Activated CD8-positive, alpha-beta memory T cell treated with anti-CD3 and anti-CD28 coated beads, Interleukin-2, amount 50 U/mL, for 4 hours (primary cell): ENCODE results near the gene VCAN.

ENCODE experiments used
- DNase-seq: peaks from one replicate; pipeline ENCODE4 v3.0.0-alpha.2; 2020

Gene VCAN

GRCh38 chr5:83540105-83540504 is 68.6 kb downstream of the VCAN start:
- DNase-seq, result no peak

GRCh38 chr5:83540783-83541182 is 69.2 kb downstream of the VCAN start:
- no peak for DNase-seq

- no peak for DNase-seq
Measured at GRCh38 chr5:83542839-83543238, 71.3 kb downstream of the VCAN start.

DNA sequence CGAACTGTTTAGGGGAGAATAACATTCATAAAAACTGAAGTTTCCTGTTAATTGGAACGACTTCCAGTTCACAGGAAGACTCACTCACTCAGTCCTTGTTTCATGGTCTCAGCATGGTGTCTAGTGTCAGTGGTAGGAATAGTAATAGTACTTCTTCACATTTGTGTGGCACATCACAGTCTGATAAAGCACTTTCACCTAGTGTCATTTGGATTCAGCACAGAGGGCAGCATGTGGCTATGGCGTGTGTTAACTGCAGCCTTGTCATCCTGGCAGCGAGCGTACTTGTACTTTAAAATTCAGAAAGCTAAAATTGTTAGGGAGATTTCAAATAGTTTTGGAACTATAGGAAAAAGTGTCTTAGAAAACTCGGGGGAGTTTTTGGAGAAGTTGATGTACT is 72.4 kb downstream of the VCAN start:
- DNase-seq, result no peak

- DNase-seq, result no peak
Measured at GRCh38 chr5:83547161-83547560, 75.6 kb downstream of the VCAN start.

DNA sequence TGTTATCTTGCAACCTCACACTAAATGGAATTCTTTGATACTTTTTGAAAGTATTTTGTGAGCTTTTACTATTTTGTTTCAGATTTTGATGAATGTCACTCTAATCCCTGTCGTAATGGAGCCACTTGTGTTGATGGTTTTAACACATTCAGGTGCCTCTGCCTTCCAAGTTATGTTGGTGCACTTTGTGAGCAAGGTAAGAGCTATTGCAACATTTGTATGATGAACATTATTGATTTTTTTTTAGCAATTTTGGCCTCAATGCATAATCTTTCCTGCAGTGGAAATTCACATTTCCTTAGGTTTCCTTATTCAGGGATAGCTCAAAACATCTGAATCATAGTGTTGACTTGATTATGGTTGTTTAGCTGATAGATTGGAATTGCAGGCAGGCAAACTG is 76.3 kb downstream of the VCAN start:
- no peak for DNase-seq

- no peak for DNase-seq
Measured at GRCh38 chr5:83548581-83548980, 77.0 kb downstream of the VCAN start.

DNA sequence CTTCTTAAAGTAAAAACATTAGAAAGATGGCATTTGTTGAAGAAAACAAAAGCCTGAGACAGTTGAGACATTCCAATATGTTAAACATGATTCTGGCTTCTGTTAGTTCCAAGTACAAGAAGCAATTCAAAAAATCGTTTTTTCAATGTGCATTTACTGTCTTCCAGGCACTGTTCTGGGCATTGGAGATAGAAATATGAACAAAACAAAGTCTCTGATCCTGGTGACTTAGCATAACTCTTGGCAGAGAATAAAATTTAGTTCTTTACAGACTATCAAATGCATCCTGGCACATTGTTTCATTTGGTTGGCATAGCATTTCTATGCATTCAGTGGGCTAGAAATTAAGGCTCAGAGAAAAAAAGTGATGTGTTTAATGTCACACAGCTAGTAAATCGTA is 77.5 kb downstream of the VCAN start:
- no peak for DNase-seq

DNA sequence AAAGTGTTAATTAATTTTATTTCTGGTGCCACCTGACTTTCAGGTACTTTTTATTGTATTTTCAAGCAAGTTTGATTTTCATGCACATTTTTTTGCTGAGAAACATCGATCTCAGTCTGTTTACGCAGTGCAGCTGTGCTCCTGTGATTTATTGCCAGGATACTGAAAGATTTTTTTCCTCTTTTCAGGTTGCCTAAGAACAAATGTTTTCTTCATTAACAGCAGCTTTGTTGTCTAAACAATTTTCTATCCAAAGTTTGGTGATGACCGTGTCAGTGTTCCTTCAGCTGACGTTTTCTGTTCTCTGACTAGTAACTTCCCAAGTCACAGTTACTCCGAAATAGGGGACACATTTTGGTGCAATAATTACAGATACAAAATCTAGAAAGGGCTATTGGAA is 78.1 kb downstream of the VCAN start:
- DNase-seq, result no peak

DNA sequence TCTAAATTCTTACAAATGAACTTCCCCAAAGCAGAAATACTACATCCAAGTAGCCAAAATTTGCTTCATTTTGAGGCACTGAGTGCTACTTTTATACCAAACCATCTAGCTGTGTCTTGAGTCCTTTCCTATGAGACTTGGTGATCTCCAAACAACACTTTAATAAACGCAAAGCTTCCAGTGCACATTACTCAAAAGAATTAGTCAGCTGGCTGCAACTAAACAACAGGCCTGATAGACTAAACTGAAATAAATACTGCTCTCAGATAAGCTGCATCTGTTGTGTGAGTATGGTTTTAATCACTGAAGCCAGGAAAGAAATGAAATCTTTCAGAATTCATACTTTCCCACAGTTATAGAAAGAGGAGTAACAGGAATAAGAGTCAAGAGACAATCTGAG is 80.3 kb downstream of the VCAN start:
- DNase-seq, result no peak

GRCh38 chr5:83552275-83552674 is 80.7 kb downstream of the VCAN start:
- DNase-seq, result no peak

- no peak for DNase-seq
Measured at GRCh38 chr5:83553000-83553486, 81.5 kb downstream of the VCAN start.

DNA sequence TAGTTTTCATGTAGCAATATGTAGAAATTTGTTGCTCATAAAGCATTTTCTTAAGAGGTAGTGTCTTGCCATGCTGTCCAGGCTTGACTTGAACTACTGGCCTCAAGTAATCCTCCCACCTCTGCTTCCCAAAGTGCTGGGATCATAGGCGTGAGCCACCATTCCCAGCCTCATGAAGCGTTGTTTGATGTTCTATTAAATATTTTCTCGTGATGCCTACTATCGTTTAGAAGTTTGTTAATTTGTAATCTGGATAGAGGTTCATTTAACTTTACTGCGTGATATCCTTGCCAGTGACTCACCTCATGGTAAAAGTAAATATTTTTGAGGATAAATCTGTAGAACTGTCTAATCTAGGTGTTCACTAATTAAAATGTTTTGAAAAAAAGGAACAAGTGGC is 82.6 kb downstream of the VCAN start:
- DNase-seq, result no peak

- DNase-seq, result no peak
Measured at GRCh38 chr5:83554686-83555085, 83.1 kb downstream of the VCAN start.

DNA sequence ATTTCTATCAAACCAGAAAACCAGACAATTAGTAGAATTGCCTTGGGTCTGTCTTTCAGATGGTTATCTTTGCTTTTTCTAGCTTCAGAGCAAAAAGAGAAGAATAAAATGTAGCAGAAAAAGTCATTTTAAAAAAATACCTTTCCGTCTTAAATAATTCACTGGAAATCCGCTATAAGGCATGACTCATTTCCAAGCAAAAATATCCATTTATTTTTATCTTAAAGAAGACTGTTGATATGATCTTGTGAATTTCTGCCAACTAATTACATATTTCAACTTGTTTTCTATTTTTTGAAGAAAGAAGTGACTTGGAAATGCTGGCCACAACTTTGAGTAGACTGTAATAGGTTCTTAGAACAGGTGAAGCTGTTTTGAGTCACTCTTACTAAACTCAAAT is 83.7 kb downstream of the VCAN start:
- DNase-seq, result no peak

DNA sequence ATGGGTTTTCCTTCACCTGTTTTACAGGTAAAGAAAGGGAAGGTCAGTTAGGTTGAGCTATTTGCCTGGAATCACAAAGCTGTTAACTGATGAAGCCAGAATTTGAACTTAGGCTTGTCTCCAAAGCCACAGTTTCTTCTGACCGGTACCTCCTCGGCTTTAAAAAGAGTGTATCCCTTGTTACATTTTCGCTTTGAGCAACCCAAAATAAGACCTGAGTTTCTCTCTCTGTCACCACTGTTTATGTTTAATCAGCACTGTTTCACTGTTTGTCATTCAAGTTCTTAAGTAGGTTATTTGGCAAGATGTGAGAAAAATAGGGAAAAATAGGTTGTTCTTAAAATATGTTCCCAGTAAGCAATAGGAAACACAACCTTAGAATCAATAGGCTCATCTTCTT is 84.6 kb downstream of the VCAN start:
- DNase-seq, result no peak

DNA sequence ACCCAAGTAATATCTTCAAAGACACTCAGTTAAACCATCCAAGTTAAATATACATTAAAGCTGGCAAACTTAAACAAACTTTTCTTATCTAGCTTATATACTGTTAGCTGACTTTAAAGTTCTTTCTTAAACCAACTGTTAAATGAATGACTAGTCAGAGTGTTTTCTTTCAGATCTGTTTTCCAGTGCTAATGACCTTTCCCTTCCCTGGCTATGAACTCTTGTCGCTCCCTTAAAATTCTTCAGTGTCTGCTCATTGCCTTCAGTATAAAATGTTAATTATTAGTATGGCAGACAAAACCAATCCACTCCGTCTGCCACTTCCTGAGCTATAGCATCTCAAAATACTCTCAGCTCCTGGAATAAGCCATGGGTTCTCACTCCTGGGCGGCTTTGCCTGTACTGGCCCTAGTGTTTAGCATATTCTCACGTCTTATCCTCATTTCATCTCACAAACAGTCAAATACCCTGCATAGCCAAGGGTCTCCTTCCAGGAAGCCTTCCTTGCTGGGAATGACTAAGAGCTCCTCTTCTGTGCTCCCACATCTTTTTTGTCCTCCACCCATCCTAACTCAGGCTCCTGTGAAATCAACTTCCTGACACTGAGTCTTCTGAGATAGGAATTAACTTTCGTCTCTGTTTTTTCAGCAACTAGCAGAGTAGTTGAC is 87.7 kb downstream of the VCAN start:
- no peak for DNase-seq

DNA sequence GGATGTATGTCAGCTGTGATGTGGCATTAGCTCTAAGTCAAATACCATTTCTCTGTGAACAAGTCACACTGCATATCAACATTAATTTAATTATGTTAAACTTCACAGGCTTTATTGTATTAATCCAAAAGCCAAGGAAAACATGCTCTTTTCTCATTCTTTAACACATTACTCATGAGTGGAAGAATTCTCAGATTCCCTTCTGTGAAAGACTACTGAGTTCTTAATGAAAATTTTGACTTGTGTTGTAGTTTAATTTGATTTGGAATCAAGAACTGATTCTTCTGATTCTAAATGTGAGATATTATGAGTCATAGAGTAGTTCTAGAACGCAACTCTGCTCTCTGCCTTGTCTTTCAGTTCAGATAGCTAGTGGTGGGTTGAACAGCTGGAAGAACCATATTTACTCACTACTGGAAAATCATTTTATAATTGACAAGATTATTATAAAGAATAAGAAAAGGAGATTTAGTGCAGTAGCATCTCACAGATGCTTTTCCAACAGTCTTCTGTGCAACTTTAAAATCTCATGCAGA is 90.6 kb downstream of the VCAN start:
- no peak for DNase-seq

DNA sequence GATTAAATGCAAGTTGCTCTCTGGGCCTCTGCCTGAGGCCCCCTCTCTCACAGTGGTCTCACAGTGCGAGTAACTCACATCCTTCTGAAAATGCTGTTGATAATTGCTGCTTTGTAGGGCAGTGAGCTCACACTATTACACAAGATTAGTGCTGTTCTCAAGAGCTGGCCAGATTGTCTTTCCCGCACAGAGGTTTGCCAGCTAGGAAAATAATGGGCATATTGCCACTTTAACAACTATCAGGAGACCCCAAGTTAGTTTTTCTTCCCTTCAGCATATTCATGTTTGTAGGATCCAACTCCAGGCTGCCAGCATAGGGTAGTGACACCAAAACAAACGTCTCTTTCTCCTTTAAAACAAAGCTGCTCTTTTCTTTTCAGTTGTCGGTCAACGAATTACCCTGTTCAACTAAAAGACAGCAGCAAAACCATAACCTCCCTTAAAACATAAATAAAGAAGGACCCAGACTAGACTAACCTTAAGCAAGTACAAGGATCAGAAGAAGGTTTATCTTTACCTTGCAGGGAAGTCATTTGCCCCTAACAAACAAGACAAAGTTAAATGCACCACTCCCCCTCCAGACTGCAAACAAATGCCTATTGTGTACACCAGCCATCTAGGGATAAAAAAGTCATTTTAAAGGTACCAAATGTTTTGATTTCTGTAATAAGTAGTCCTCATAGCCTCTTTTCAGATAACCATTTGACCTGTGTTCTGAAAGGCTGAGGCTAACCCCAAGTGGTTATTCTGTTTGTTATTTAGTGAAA is 91.4 kb downstream of the VCAN start:
- no peak for DNase-seq

DNA sequence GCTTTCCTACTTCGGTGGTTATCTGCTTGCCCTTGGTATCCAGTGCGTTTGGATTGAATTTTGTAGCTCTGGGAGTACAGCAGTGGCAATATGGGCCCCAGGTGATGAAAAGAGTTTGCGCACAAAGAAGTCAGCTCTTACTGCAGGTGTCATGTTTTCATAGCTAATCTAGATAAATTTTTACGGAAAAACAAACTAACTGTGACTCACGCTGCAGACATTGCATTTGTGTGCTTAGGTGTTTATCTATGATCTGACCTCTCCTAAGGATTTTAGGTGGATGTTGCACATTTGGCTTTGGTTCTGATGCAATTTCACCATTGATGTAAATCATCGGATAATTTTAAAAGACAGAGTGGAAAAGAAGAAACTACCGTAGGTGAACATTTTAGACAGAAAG is 92.1 kb downstream of the VCAN start:
- no peak for DNase-seq

DNA sequence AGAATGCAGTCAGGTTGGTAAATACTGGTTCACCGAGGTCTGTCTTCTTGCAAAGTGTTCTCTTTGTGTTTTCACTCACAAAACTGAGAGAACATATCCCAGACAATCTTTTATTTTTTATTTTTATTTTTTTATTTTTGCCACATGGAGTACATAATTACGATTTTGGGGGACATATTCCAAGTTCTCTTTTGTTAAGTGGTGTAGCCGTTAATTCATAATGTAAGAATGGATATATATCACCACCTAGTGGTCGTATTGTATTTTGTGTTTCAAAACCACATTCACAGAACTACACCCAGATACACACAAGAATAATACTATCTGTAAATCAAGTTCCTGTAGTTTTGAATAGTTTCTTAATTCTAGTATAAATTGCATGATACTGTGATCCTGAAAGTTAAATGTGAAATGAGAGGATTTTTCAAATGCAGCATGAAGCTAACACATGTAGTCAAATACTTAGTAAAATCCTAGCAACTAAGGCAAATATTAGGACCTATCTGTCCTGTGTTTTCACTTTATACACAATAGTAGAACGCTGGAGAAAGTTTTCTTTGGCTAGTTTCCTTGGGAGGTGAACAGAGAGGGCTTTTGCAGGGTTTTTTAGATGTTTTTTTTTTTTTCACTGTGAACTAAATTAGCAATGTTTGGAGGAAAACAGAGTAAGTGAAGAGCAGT is 92.7 kb downstream of the VCAN start:
- no peak for DNase-seq

DNA sequence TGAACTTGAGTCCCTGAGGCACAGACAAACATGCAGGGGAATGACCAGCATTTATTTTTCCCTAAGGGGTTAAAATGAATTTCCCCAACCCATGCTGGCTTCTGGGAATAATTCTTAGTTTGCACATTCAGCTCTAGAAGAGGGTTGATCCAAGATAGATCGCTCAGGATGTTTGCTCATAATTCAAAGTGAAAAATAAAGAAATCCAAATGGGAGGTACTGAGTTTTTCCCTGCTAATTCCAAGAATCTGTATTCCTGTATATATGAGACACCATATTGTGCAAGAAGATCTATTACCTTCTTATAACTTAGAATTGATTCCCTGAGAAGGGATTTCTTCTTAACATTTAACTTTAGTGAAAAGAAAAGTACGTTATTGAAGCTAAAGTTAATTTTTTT is 96.2 kb downstream of the VCAN start:
- DNase-seq, result no peak

DNA sequence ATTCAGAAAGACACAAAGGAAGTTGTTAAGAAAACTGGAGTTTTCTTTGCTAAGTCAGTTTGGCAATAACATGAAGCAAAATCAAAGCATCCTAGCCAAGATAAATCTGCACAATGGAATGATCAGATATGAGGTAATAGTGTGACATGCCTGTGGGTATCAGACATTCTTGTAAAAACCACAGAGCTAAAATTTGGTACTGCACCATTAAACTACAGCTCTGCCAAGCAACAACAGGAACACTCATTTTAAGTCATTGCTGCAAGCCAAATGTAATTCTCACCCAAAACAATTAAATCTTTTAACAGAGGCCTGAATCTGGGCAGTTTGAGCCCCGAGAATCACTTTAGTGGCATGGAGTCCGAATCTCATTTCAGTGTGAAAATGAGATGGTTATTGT is 96.6 kb downstream of the VCAN start:
- DNase-seq, result no peak

GRCh38 chr5:83570916-83571315 is 99.4 kb downstream of the VCAN start:
- DNase-seq, result no peak
